ENCODE measurements around the gene PHC2. TPM values are rescaled to one million over a fixed set of nuclear protein-coding genes. Genes with fewer than 3 reads are reported as not detected.
"Not testable (repeated sequence)": the region's sequence is repeated elsewhere in the genome, so short reads cannot be mapped to it uniquely, and the experiment has no call there.

The PHC2 gene
- total RNA-seq, 1 donor from 2014 or later = 41.4 TPM

- intact Hi-C loops (cut with micrococcal nuclease) = loop anchor here (5.0 kb wide), 1 partner anchor 170 kb away; no protein-coding TSS in a partner anchor
Measured at GRCh38 chr1:33296824-33297223, 134.1 kb downstream of the PHC2 start.

- intact Hi-C loops (cut with micrococcal nuclease) = loop anchor here (5.0 kb wide), 1 partner anchor 169 kb away; no protein-coding TSS in a partner anchor
Measured at GRCh38 chr1:33296082-33296458, 134.8 kb downstream of the PHC2 start.

GRCh38 chr1:33295450-33296081, 135.3 kb downstream of the PHC2 start:
- intact Hi-C loops (cut with micrococcal nuclease) = loop anchor here (1.0 to 5.0 kb wide), 8 partner anchors 39 to 318 kb away; partner anchors contain the start of gene ZNF362

- intact Hi-C loops (cut with micrococcal nuclease) = loop anchor here (1.0 to 5.0 kb wide), 8 partner anchors 38 to 318 kb away; partner anchors contain the start of gene ZNF362
Measured at GRCh38 chr1:33295023-33295422, 135.9 kb downstream of the PHC2 start.

DNA sequence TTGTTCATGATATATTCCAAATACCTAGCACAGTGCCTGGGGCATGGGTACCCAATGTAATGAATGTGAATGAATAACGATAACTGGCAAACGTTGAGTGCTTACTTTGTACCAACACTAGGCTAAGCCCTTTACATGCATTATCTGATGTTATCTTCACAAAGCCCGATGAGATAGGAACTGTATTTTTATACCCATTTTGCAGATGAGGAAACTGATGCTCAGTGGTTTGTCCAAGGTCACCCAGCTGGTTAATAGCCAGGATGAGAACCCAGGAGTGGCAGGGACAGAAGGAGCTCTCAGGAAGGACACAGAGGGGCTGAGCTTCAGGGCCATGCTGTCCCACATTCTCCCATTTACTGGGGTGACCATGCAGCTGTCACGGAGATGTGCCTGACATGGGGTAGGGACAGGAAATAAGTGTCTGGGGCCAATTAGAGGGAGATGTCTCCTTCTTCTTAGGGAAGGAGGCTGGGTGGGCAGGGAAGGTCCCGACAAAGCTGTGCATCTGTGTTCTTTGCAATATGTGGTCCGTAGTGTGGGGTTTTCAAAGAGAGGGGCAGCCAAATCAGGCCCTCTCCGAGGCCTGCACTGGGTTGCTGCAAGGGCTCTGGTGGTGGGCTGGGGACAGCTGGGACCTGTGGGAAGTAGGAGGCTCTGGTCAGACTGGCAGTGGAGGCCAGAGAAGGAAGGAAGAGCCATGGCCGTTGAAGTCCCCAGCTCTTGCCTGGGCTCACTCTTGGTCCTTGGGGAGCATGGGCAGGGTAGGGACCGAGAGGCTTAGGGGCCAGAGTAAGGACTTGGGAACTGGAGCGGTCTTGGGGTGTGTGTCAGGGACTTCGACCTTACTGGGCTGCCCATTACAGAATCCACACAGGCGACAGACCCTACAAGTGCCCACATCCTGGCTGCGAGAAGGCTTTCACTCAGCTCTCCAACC, 136.6 kb downstream of the PHC2 start:
- intact Hi-C loops (cut with micrococcal nuclease) = loop anchor here (1.0 to 5.0 kb wide), 8 partner anchors 38 to 319 kb away; partner anchors contain the start of gene ZNF362

- intact Hi-C loops (cut with micrococcal nuclease) = no loop called here
Measured at GRCh38 chr1:33292726-33293340, 138.1 kb downstream of the PHC2 start.

- intact Hi-C loops (cut with micrococcal nuclease) = not testable (repeated sequence)
Measured at GRCh38 chr1:33290615-33291014, 140.3 kb downstream of the PHC2 start.

GRCh38 chr1:33289858-33290154, 141.1 kb downstream of the PHC2 start:
- intact Hi-C loops (cut with micrococcal nuclease) = no loop called here

DNA sequence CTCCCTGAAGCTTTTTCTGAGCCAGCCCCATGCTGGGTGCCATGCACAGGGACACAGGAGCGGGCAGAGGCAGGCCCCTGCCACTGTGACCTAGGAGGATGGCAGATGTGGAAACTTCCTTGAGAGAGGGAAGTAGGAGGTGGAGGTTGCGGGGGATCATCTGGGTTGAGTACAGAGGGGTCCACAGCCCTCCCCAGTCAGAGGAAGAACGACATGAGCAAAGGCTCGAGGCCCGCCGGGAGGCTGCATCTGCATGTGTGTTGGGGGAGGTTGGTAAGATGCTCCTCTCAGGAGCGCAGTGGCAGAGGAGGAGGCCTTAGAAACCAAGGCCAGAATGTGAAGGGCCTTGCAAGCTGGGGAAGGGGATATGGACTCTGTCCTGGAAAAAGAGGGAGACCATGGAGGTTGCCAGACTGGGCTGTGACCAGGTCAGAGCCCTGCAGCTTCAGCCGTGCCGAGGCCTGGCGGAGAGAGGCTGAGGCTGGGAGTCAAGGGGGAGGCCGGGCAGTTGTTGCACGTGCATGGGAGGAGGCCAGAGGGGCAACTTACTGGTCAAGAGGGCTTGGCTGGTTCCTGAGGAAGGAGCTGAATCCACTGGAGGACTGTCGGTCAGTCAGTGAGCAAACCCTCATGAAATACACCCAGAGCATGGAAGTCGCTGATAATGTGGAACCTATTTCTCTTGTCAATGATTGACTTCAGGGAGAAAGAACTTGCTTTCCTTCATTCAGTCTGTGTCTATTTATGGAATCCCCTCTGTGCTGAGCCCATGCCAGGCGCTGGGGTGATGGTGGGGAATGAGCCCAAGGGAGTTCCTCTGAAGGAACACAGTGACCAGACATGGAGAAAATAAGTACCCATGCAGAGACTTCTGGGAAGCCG, 141.7 kb downstream of the PHC2 start:
- intact Hi-C loops (cut with micrococcal nuclease) = no loop called here

DNA sequence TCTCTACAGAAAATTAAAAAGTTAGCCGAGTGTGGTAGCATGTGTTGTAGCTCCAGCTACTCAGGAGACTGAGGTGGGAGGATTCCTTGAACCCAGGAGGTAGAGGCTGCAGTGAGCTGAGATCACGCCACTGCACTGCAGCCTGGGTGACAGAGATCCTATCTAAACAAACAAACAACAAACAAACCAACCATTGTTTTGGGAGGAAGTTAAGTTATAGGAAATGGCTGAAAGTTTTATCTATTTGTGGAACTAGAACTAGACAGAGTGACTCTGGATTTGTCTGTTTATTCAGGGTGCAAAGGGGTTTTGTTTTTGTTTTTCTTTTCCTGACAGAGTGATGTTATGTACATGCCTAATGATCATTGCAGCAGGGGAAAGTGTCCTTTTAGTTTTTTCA, 143.6 kb downstream of the PHC2 start:
- intact Hi-C loops (cut with micrococcal nuclease) = no loop called here

- intact Hi-C loops (cut with micrococcal nuclease) = no loop called here
Measured at GRCh38 chr1:33286451-33287185, 144.3 kb downstream of the PHC2 start.

- intact Hi-C loops (cut with micrococcal nuclease) = no loop called here
Measured at GRCh38 chr1:33284049-33284448, 146.8 kb downstream of the PHC2 start.

GRCh38 chr1:33282791-33283190, 148.1 kb downstream of the PHC2 start:
- intact Hi-C loops (cut with micrococcal nuclease) = no loop called here

- intact Hi-C loops (cut with micrococcal nuclease) = no loop called here
Measured at GRCh38 chr1:33281554-33282303, 149.2 kb downstream of the PHC2 start.

DNA sequence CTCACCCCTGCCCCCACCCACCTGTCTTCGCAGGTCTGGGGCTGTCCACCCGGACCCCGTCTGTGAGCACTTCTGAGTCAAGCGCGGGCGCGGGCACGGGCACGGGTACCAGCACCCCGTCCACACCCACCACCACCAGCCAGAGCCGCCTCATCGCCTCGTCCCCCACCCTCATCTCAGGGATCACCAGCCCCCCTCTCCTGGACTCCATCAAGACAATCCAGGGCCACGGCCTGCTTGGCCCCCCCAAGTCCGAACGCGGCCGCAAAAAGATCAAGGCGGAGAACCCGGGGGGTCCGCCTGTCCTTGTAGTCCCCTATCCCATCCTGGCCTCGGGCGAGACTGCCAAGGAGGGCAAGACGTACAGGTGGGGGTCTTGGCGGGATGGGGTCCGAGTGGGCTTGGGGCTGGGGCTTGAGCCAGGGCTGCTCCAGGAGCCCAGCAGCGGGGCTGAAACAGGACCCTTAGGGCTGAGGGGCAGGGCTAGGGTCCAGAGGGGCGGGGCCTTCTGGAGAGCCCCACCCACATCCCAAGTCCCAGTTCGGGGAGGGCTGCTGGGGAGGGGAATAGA, 150.7 kb downstream of the PHC2 start:
- intact Hi-C loops (cut with micrococcal nuclease) = no loop called here

DNA sequence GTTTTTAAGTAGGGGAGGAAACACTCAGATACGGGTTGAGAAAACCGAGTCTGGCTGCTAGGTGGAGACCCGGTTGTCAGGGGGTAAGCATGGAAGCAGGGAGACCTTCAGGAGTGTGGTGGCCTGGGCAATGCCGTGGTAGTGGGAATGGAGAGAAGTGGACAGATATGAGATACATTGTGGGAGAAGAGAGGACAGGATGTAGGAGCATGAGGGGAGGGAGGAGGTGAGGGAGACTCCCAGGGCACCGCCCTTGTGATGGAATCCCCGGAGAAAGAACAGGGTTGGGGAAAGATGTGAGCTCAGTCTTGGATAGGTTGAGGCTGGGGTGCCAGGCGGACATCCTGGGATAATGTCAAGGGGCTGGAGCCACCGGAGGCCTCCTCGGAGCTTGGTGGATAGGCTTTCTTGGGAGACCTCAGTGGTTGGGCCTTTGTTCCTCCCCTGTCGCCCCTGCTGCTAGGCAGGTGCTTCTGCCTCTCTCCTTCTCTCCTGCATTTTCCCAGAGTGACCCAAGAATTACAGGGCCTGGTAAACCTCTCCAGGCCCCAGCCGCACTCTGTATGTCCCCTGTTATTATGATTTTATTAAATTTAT, 153.3 kb downstream of the PHC2 start:
- intact Hi-C loops (cut with micrococcal nuclease) = no loop called here

- intact Hi-C loops (cut with micrococcal nuclease) = no loop called here
Measured at GRCh38 chr1:33276573-33277298, 154.2 kb downstream of the PHC2 start.

All from T-helper 1 cell treated with Interleukin-12 subunit alpha and Interleukin-12 subunit beta and Interleukin-4 antibody, amounts not matched to agents 30 ng/mL and 1 ng/mL, for 36 hours (primary cell).